ENCODE data around the gene MYO9B. TPM values are rescaled to one million over a fixed set of nuclear protein-coding genes. Genes with fewer than 3 reads are reported as not detected.

The MYO9B gene
- total RNA-seq, 1 experiment from 2014 or later: 103 TPM

DNA sequence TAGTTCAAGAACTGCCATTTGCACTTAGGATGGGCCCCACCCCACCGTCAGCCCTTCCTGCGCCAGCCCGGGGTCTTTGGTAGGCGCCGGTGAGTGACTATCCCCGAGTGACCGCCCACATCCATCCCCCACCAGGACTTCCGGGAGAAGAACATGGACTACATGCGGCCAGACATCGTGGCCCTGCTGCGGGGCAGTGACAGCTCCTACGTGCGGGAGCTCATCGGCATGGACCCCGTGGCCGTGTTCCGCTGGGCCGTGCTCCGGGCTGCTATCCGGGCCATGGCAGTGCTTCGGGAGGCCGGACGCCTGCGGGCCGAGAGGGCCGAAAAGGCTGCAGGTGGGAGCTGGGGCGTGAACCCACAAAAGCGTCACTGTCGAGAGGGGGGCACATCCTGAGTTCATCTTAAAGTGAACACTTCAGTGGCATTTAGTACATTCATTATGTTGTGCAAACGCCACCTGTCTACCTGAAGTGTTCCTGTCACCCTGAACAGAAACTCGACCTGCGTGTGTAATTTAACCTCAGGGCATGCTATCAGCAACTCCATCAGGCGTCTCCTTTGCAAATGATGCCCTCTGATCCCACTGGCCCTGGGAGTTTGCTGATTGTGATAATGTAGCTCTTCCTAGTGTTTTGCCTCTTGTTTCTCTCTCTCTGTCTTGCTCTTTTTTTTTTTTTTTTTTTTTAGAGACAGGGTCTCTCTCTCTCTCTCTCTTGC, 97.2 kb downstream of the MYO9B start:
- Histone ChIP-seq H3K79me2 (ENCODE audit: low read depth) (no peaks in the 10 kb centered on the region), H3K27me3 (ENCODE audit: insufficient read depth, low read depth) (no peaks in the 10 kb centered on the region), H3K9me3 (ENCODE audit: insufficient read depth, low read depth) (no peaks in the 10 kb centered on the region), H2AFZ (no peak overlapping the region), H3K27ac (peak overlapping the region; percentile 56), H3K4me3 (no peak overlapping the region), H4K20me1 (ENCODE audit: insufficient read depth) (no peaks in the 10 kb centered on the region), H3K4me1 (replicated peaks; ENCODE audit: insufficient read depth) (peaks cover 11% of the 10 kb centered on the region), H3K9me2 (ENCODE audit: insufficient read depth) (no peaks in the 10 kb centered on the region), H3K4me2 (peak overlapping the region; percentile 1; the same call in 1 of the 2 replicates), H3K36me3 (ENCODE audit: low read depth) (peaks cover 11% of the 10 kb centered on the region; the same call in 1 of the 2 replicates), H3F3A (ENCODE audit: insufficient read depth, low read depth) (peaks cover 16% of the 10 kb centered on the region; the same call in 1 of the 2 replicates)
- BruUV-seq (replicated peaks): no TSS peak
- peak; percentile 19 to 69 for DNase-seq
- CTCF ChIA-PET: no interaction called here
- TF ChIP-seq EZH2 (IDR thresholded peaks at IDR 0.05; ENCODE audit: low read depth): no peak
- TF ChIP-seq, protein P1, sequence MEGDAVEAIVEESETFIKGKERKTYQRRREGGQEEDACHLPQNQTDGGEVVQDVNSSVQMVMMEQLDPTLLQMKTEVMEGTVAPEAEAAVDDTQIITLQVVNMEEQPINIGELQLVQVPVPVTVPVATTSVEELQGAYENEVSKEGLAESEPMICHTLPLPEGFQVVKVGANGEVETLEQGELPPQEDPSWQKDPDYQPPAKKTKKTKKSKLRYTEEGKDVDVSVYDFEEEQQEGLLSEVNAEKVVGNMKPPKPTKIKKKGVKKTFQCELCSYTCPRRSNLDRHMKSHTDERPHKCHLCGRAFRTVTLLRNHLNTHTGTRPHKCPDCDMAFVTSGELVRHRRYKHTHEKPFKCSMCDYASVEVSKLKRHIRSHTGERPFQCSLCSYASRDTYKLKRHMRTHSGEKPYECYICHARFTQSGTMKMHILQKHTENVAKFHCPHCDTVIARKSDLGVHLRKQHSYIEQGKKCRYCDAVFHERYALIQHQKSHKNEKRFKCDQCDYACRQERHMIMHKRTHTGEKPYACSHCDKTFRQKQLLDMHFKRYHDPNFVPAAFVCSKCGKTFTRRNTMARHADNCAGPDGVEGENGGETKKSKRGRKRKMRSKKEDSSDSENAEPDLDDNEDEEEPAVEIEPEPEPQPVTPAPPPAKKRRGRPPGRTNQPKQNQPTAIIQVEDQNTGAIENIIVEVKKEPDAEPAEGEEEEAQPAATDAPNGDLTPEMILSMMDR (conservative IDR thresholded peaks at IDR 0.05): no peak; the same call in 1 of the 2 replicates
- POLR2A ChIA-PET (ENCODE audit: unreplicated experiment): no interaction called here
- intact Hi-C loops (cut with micrococcal nuclease; ENCODE audit: unreplicated experiment): no loop called here

GRCh38 chr19:17178291-17178690, 102.7 kb downstream of the MYO9B start:
- POLR2A ChIA-PET (ENCODE audit: unreplicated experiment): no interaction called here
- Histone ChIP-seq H3K4me2 (no peak overlapping the region), H3K4me1 (replicated peaks; ENCODE audit: insufficient read depth) (peaks cover 4% of the 10 kb centered on the region), H3K36me3 (ENCODE audit: low read depth) (no peaks in the 10 kb centered on the region), H3K9me2 (ENCODE audit: insufficient read depth) (no peaks in the 10 kb centered on the region), H4K20me1 (ENCODE audit: insufficient read depth) (no peaks in the 10 kb centered on the region), H3K27ac (no peak overlapping the region), H2AFZ (no peak overlapping the region), H3K4me3 (no peak overlapping the region), H3F3A (ENCODE audit: insufficient read depth, low read depth) (peaks cover 12% of the 10 kb centered on the region; the same call in 1 of the 2 replicates), H3K79me2 (ENCODE audit: low read depth) (no peaks in the 10 kb centered on the region), H3K9me3 (ENCODE audit: insufficient read depth, low read depth) (no peaks in the 10 kb centered on the region), H3K27me3 (ENCODE audit: insufficient read depth, low read depth) (no peaks in the 10 kb centered on the region)
- BruUV-seq (replicated peaks): no TSS peak
- TF ChIP-seq, protein P1 (conservative IDR thresholded peaks at IDR 0.05): no peak
- no peak for TF ChIP-seq EZH2 (IDR thresholded peaks at IDR 0.05; ENCODE audit: low read depth)
- intact Hi-C loops (cut with micrococcal nuclease; ENCODE audit: unreplicated experiment): no loop called here
- CTCF ChIA-PET: no interaction called here
- DNase-seq: no peak

- H3K4me2 ChIP-seq: no peak overlapping the region
- H3F3A ChIP-seq (ENCODE audit: insufficient read depth, low read depth): peaks cover 6% of the 10 kb centered on the region; the same call in 1 of the 2 replicates
- H3K27me3 ChIP-seq (ENCODE audit: insufficient read depth, low read depth): no peaks in the 10 kb centered on the region
- no peaks in the 10 kb centered on the region for H3K9me2 ChIP-seq (ENCODE audit: insufficient read depth)
- H3K27ac ChIP-seq: no peak overlapping the region
- DNase-seq: no peak
- ChIA-PET CTCF (no interaction called here), POLR2A (ENCODE audit: unreplicated experiment) (no interaction called here)
- H3K4me3 ChIP-seq: no peak overlapping the region
- H2AFZ ChIP-seq: no peak overlapping the region
- no peaks in the 10 kb centered on the region for H3K4me1 ChIP-seq (replicated peaks; ENCODE audit: insufficient read depth)
- H3K79me2 ChIP-seq (ENCODE audit: low read depth): no peaks in the 10 kb centered on the region
- intact Hi-C loops (cut with micrococcal nuclease; ENCODE audit: unreplicated experiment): no loop called here
- no peaks in the 10 kb centered on the region for H3K9me3 ChIP-seq (ENCODE audit: insufficient read depth, low read depth)
- H3K36me3 ChIP-seq (ENCODE audit: low read depth): no peaks in the 10 kb centered on the region
- no peaks in the 10 kb centered on the region for H4K20me1 ChIP-seq (ENCODE audit: insufficient read depth)
- TF ChIP-seq EZH2 (IDR thresholded peaks at IDR 0.05; ENCODE audit: low read depth): no peak
- TF ChIP-seq, protein P1 (conservative IDR thresholded peaks at IDR 0.05): no peak
- no TSS peak for BruUV-seq (replicated peaks)
Observed at GRCh38 chr19:17180997-17181702, 105.6 kb downstream of the MYO9B start.

Data from PC-9 (cell line).